Endothelial cell of umbilical vein (primary cell): Measurements from ENCODE around the gene NRG3. TPM values are rescaled to one million over a fixed set of nuclear protein-coding genes. Genes with fewer than 3 reads are reported as not detected.

ENCODE experiments used
- BruUV-seq: library from RNA; stranded (reverse); fragments of 400-500 nt; replicated peaks from 2 replicates; lab custom pipeline; 2021; lab: Mats Ljungman, UMichigan
- CTCF ChIA-PET: fragments of 300-600, 350-600 bp; sonication (Branson Sonifier 250); formaldehyde crosslinking; loops from one replicate; lab custom pipeline; 2021; ENCODE audit warnings: antibody characterized with exemption, inconsistent platforms; lab: Charles Lee
- POLR2A ChIA-PET: fragments of 300-600, 350-600 bp; sonication (Branson Sonifier 250); formaldehyde crosslinking; loops from one replicate; lab custom pipeline; 2021; ENCODE audit warnings: antibody characterized with exemption, inconsistent platforms; lab: Charles Lee
- DNase-seq: peaks from one replicate; pipeline ENCODE4 v3.0.0-alpha.2; 2011; ENCODE audit warnings: low read depth, low spot score
- FAIRE-seq: peaks from 2 replicates; lab custom pipeline; 2011; peaks lifted over from hg19 to GRCh38; lab: Jason Lieb, UNC
- H2AFZ ChIP-seq: 2 replicates; pipeline ENCODE4 v1.6.0; 2012; ENCODE audit warnings: low read depth, low read length, control low read depth, inconsistent platforms
- H3K27ac ChIP-seq: 2 replicates; pipeline ENCODE4 v1.5.1; 2011; ENCODE audit warnings: low read depth, mild to moderate bottlenecking, control low read depth, low read length, moderate library complexity; ENCODE audit not compliant: insufficient read depth
- H3K27me3 ChIP-seq, 2 experiments: 2 replicates each; pipeline versions ENCODE4 v1.6.0 to v1.6.1; 2011; ENCODE audit warnings: low read length in 2 of 2, mixed read lengths in 1 of 2; ENCODE audit not compliant: control insufficient read depth in 2 of 2, insufficient read depth in 2 of 2
- H3K36me3 ChIP-seq, 2 experiments: 2 replicates in 1 of 2; 3 replicates in 1 of 2; pipeline ENCODE4 v1.5.1; 2011; ENCODE audit warnings: low read length in 2 of 2, mild to moderate bottlenecking in 1 of 2, moderate library complexity in 1 of 2; ENCODE audit not compliant: control insufficient read depth in 2 of 2, insufficient read depth in 2 of 2; ENCODE audit errors: extremely low read depth in 1 of 2
- H3K4me1 ChIP-seq: 3 replicates; pipeline ENCODE4 v1.5.1; 2011; ENCODE audit warnings: mild to moderate bottlenecking, low read length; ENCODE audit not compliant: control insufficient read depth, insufficient read depth; ENCODE audit errors: extremely low read depth
- H3K4me2 ChIP-seq: 2 replicates; pipeline ENCODE4 v1.6.1; 2011; ENCODE audit warnings: low read length, control low read depth, mixed read lengths; ENCODE audit not compliant: insufficient read depth
- H3K4me3 ChIP-seq, 3 experiments: fragments of 200-600 bp in 1 of 3; sonication (generic), shearing (Covaris generic) in 1 of 3; replicated peaks in 1 of 3; 2 replicates each; pipeline ENCODE4 v1.5.1; 2011 to 2016; ENCODE audit warnings: control low read depth in 3 of 3, low read length in 3 of 3, mild to moderate bottlenecking in 2 of 3, inconsistent platforms in 1 of 3, low read depth in 1 of 3, moderate library complexity in 1 of 3; ENCODE audit not compliant: insufficient read depth in 1 of 3
- H3K79me2 ChIP-seq: 2 replicates; pipeline ENCODE4 v1.6.0; 2012; ENCODE audit warnings: low read length, inconsistent platforms; ENCODE audit not compliant: control insufficient read depth, insufficient read depth
- H3K9ac ChIP-seq: replicated peaks from 2 replicates; pipeline ENCODE3; 2011; ENCODE audit warnings: low read length, control low read depth; ENCODE audit not compliant: insufficient read depth; ENCODE audit errors: extremely low read depth
- H3K9me1 ChIP-seq: replicated peaks from 3 replicates; pipeline ENCODE4 v1.6.0; 2011; ENCODE audit warnings: mild to moderate bottlenecking, low read length; ENCODE audit not compliant: control insufficient read depth, insufficient read depth; ENCODE audit errors: extremely low read depth
- H3K9me3 ChIP-seq: replicated peaks from 2 replicates; pipeline ENCODE4 v1.5.1; 2012; ENCODE audit warnings: low read length, inconsistent platforms; ENCODE audit not compliant: control insufficient read depth, insufficient read depth
- H4K20me1 ChIP-seq: replicated peaks from 2 replicates; pipeline ENCODE3; 2011; ENCODE audit warnings: mild to moderate bottlenecking, low read length; ENCODE audit not compliant: control insufficient read depth, insufficient read depth; ENCODE audit errors: extremely low read depth
- EZH2 ChIP-seq: IDR thresholded peaks from 2 replicates; pipeline ENCODE4 v1.6.1; 2012; ENCODE audit warnings: borderline replicate concordance, low read depth, mild to moderate bottlenecking, moderate library complexity, low read length, inconsistent platforms; ENCODE audit not compliant: severe bottlenecking
- FOS ChIP-seq: IDR thresholded peaks from 2 replicates; pipeline ENCODE4 v1.6.1; 2011; ENCODE audit warnings: mild to moderate bottlenecking, low read length, moderate library complexity, borderline replicate concordance; ENCODE audit not compliant: insufficient read depth
- GATA2 ChIP-seq: IDR thresholded peaks from 2 replicates; pipeline ENCODE4 v1.7.0; 2011; ENCODE audit warnings: low read depth, mild to moderate bottlenecking, moderate library complexity, mixed read lengths, low read length; ENCODE audit not compliant: insufficient read length, insufficient read depth
- MAX ChIP-seq: IDR thresholded peaks from 2 replicates; pipeline ENCODE4 v1.6.1; 2011; ENCODE audit not compliant: insufficient read depth, insufficient read length
- MYC ChIP-seq: IDR thresholded peaks from one replicate; pipeline ENCODE4 v1.6.1; 2011; ENCODE audit warnings: mild to moderate bottlenecking, low read depth, low read length
- POLR2AphosphoS5 ChIP-seq: IDR thresholded peaks from 2 replicates; pipeline ENCODE4 v1.6.1; 2012; ENCODE audit warnings: low read depth, mild to moderate bottlenecking, control low read depth, low read length, moderate library complexity; ENCODE audit not compliant: insufficient read depth
- dilution Hi-C: fragments of 300-500 bp; cut with MboI; formaldehyde crosslinking; loops from one replicate; pipeline ENCODE4 v1.15.0; 2019; ENCODE audit warnings: low sequenced_read_pairs; ENCODE audit not compliant: extremely low pct_ligation_motif_present
- intact Hi-C: fragments of 100-400 bp; cut with micrococcal nuclease; formaldehyde crosslinking; loops from one replicate; pipeline ENCODE4 v1.10.0; 2022
- polyA plus RNA-seq, 4 experiments: library from polyadenylated mRNA; depleted of rRNA in 3 of 4; stranded (reverse) in 3 of 4; unstranded in 1 of 4; fragments of >200 nt; gene quantifications; 2 replicates each; pipeline versions ENCODE4 v1.2.1 to v1.2.3, GENCODE V29; 2011 to 2012; ENCODE audit warnings: missing spikeins in 1 of 4
- total RNA-seq: library from RNA; stranded (reverse); gene quantifications from 2 replicates; pipeline ENCODE4 v1.2.3, GENCODE V29; 2021
- TF ChIP-seq, protein P1 (sequence below), 2 donors: IDR thresholded peaks; 1 replicate in 1 of 2; 2 replicates in 1 of 2; pipeline ENCODE4 v1.5.1; 2011; ENCODE audit warnings: low read length in 2 of 2, mild to moderate bottlenecking in 2 of 2, moderate library complexity in 2 of 2, control low read depth in 1 of 2, inconsistent platforms in 1 of 2, low read depth in 1 of 2; ENCODE audit not compliant: insufficient read depth in 1 of 2; ENCODE audit errors: extremely low read depth in 1 of 2

NRG3 gene
- total and polyA plus RNA-seq, 2 donors (not counting 3 experiments of a cell fraction or from before 2014, with no cell fraction given): 1.9 to 3.9 TPM

- H3K79me2 ChIP-seq: no peaks in the 10 kb centered on the region
- no peak overlapping the region for H2AFZ ChIP-seq
- CTCF ChIA-PET: no interaction called here
- H4K20me1 ChIP-seq: no peaks in the 10 kb centered on the region
- H3K4me1 ChIP-seq: no peaks in the 10 kb centered on the region
- dilution Hi-C loops: no loop called here
- DNase-seq (no peak), FAIRE-seq (no peak)
- no peaks in the 10 kb centered on the region for H3K9me1 ChIP-seq
- no peaks in the 10 kb centered on the region for H3K27me3 ChIP-seq
- H3K36me3 ChIP-seq: no peaks in the 10 kb centered on the region
- H3K9me3 ChIP-seq: no peaks in the 10 kb centered on the region
- no peak overlapping the region for H3K4me3 ChIP-seq
- intact Hi-C loops: no loop called here
- BruUV-seq: no TSS peak
- no peak overlapping the region for H3K9ac ChIP-seq
- TF ChIP-seq FOS (no peak), POLR2AphosphoS5 (no peak), GATA2 (no peak), EZH2 (no peak), MAX (no peak), MYC (no peak)
- POLR2A ChIA-PET: no interaction called here
- no peak overlapping the region for H3K27ac ChIP-seq
- no peak overlapping the region for H3K4me2 ChIP-seq
Observed at GRCh38 chr10:82498976-82499375, 624.0 kb downstream of the NRG3 start.

GRCh38 chr10:82505009-82505408 is 630.0 kb downstream of the NRG3 start:
- ChIA-PET CTCF (no interaction called here), POLR2A (no interaction called here)
- Histone ChIP-seq H3K4me2 (no peak overlapping the region), H3K27me3 (no peaks in the 10 kb centered on the region), H3K79me2 (no peaks in the 10 kb centered on the region), H4K20me1 (no peaks in the 10 kb centered on the region), H3K4me3 (no peak overlapping the region), H3K9me3 (no peaks in the 10 kb centered on the region), H3K9ac (no peak overlapping the region), H3K4me1 (no peaks in the 10 kb centered on the region), H3K36me3 (no peaks in the 10 kb centered on the region), H3K9me1 (no peaks in the 10 kb centered on the region), H3K27ac (no peak overlapping the region), H2AFZ (no peak overlapping the region)
- intact Hi-C loops (no loop called here), dilution Hi-C loops (no loop called here)
- no TSS peak for BruUV-seq
- DNase-seq: no peak
- TF ChIP-seq MAX: no peak
- TF ChIP-seq, protein P1, sequence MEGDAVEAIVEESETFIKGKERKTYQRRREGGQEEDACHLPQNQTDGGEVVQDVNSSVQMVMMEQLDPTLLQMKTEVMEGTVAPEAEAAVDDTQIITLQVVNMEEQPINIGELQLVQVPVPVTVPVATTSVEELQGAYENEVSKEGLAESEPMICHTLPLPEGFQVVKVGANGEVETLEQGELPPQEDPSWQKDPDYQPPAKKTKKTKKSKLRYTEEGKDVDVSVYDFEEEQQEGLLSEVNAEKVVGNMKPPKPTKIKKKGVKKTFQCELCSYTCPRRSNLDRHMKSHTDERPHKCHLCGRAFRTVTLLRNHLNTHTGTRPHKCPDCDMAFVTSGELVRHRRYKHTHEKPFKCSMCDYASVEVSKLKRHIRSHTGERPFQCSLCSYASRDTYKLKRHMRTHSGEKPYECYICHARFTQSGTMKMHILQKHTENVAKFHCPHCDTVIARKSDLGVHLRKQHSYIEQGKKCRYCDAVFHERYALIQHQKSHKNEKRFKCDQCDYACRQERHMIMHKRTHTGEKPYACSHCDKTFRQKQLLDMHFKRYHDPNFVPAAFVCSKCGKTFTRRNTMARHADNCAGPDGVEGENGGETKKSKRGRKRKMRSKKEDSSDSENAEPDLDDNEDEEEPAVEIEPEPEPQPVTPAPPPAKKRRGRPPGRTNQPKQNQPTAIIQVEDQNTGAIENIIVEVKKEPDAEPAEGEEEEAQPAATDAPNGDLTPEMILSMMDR (IDR thresholded peaks at IDR 0.05; ENCODE audit: extremely low read depth in 1 of 2, insufficient read depth in 1 of 2, low read depth in 1 of 2, low read length in 2 of 2): no peak
- no peak for TF ChIP-seq FOS
- no peak for TF ChIP-seq POLR2AphosphoS5
- TF ChIP-seq GATA2: no peak
- TF ChIP-seq EZH2: no peak
- no peak for FAIRE-seq
